Panc1 (cell line): Measurements from ENCODE around the gene HOXB7. TPM values are rescaled to one million over a fixed set of nuclear protein-coding genes. Genes with fewer than 3 reads are reported as not detected.

Experiments
- ATAC-seq: fragments of 200-7000 bp; cut with Tn5 transposase; 2 replicates; pipeline ENCODE4 v1.9.1; 2020; ENCODE audit warnings: mild to moderate bottlenecking, moderate library complexity
- BruUV-seq: library from RNA; stranded (reverse); fragments of 400-500 nt; replicated peaks from 2 replicates; lab custom pipeline; 2021; lab: Mats Ljungman, UMichigan
- CTCF ChIA-PET: fragments of 300-600 bp; sonication (Branson Sonifier 250); formaldehyde crosslinking; loops from one replicate; lab custom pipeline; 2022; ENCODE audit warnings: antibody characterized with exemption; lab: Charles Lee
- POLR2A ChIA-PET: fragments of 300-600 bp; sonication (Branson Sonifier 250); formaldehyde crosslinking; loops from one replicate; lab custom pipeline; 2022; ENCODE audit warnings: antibody characterized with exemption; lab: Charles Lee
- DNase-seq: peaks from one replicate; pipeline ENCODE4 v3.0.0-alpha.2; 2010; ENCODE audit warnings: low read depth, low spot score
- H3K27ac ChIP-seq: 2 replicates; pipeline ENCODE4 v1.5.1; 2011; ENCODE audit warnings: mild to moderate bottlenecking, low read length, inconsistent platforms
- H3K27me3 ChIP-seq: fragments of 200-500 bp; sonication (Bioruptor generic); 2 replicates; pipeline ENCODE4 v1.6.0; 2014; ENCODE audit warnings: low read length, inconsistent platforms; ENCODE audit not compliant: control insufficient read depth, insufficient read depth
- H3K36me3 ChIP-seq: fragments of 200-500 bp; sonication (Bioruptor generic); 2 replicates; pipeline ENCODE4 v1.5.1; 2014; ENCODE audit warnings: inconsistent platforms, mild to moderate bottlenecking, low read length, moderate library complexity; ENCODE audit not compliant: control insufficient read depth, insufficient read depth
- H3K4me1 ChIP-seq: 2 replicates; pipeline ENCODE4 v1.5.1; 2011; ENCODE audit warnings: inconsistent platforms, mild to moderate bottlenecking, low read length, moderate library complexity; ENCODE audit not compliant: control insufficient read depth, insufficient read depth
- H3K4me3 ChIP-seq, 2 experiments: 2 replicates each; pipeline ENCODE4 v1.5.1; 2011 to 2012; ENCODE audit warnings: low read depth in 2 of 2, low read length in 2 of 2, mild to moderate bottlenecking in 2 of 2, inconsistent platforms in 1 of 2, moderate library complexity in 1 of 2
- H3K9me3 ChIP-seq: fragments of 200-500 bp; sonication (Bioruptor generic); 2 replicates; pipeline ENCODE4 v1.5.1; 2014; ENCODE audit warnings: low read depth, mild to moderate bottlenecking, inconsistent platforms, low read length, moderate library complexity; ENCODE audit not compliant: control insufficient read depth, insufficient read depth
- POLR2AphosphoS5 ChIP-seq: IDR thresholded peaks from 2 replicates; pipeline ENCODE4 v1.6.1; 2012; ENCODE audit warnings: mild to moderate bottlenecking, low read depth, low read length, moderate library complexity
- SIN3A ChIP-seq: IDR thresholded peaks from 2 replicates; pipeline ENCODE4 v1.6.1; 2012; ENCODE audit warnings: low read depth, mild to moderate bottlenecking, low read length, moderate library complexity, borderline replicate concordance; ENCODE audit not compliant: insufficient read depth
- TCF7L2 ChIP-seq: IDR thresholded peaks from 2 replicates; pipeline ENCODE4 v1.6.1; 2011; ENCODE audit warnings: mild to moderate bottlenecking, low read depth, low read length, inconsistent platforms
- in situ Hi-C: cut with HindIII; loops from 2 replicates; pipeline ENCODE4 v1.10.0; 2016; ENCODE audit warnings: low sequenced_read_pairs, low pct_unique_long_range_greater_than_20kb
- intact Hi-C: fragments of 100-400 bp; cut with micrococcal nuclease; formaldehyde crosslinking; loops from one replicate; pipeline ENCODE4 v1.10.0; 2022; ENCODE audit not compliant: unreplicated experiment
- total RNA-seq: library from RNA; stranded (reverse); gene quantifications from one replicate; pipeline ENCODE4 v1.2.1, GENCODE V29; 2021; ENCODE audit not compliant: unreplicated experiment
- TF ChIP-seq, protein P1 (sequence below): fragments of 450-650 bp; IDR thresholded peaks from 2 replicates; pipeline ENCODE4 v1.5.1; 2017; ENCODE audit warnings: mild to moderate bottlenecking
- TF ChIP-seq, protein P2 (sequence below), 2 experiments: IDR thresholded peaks; 2 replicates each; pipeline ENCODE4 v1.6.1; 2011 to 2012; ENCODE audit warnings: low read depth in 2 of 2, control low read depth in 1 of 2, low read length in 1 of 2, mild to moderate bottlenecking in 1 of 2, moderate library complexity in 1 of 2; ENCODE audit not compliant: insufficient read depth in 1 of 2

The HOXB7 gene
- total RNA-seq, 1 experiment from 2014 or later, result 44.0 TPM

DNA sequence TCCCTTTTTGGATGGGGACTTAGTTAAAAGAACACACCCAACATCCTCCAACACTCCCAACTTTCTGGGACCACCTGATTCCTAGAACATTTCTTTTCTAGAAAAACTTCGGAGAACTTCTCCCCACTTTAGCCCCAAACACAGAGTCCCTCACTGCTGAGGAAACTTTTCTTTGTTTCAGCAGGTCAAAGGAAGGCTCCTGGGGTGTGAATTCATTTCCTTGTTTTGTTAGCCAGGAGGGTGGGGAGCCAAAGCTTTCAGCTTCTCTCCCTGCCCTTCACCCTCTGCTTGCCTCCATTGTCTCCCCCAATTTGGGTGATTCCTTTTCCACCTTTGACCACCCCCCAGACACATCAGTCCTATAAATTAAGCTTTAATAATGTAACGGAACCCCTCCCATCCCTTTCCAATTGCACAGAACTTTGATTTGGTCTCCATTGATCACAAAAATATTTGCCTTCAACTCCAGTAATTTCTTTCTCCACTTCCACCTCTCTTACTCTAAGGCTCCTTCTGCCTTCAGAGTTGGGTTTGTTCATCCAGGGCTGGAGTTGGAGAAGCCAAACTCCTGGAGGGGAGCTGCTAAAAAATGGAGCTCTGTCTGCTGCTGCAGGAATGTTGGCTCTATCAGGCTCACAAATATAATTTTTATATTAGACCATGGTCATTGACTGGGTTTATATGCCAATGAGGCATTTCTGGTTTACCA, 43.0 kb downstream of the HOXB7 start:
- BruUV-seq, result TSS peak; percentile 6
- DNase-seq (no peak), ATAC-seq (no peak)
- H3K27me3 ChIP-seq, result no peaks in the 10 kb centered on the region
- intact Hi-C loops, result no loop called here
- no peaks in the 10 kb centered on the region for H3K9me3 ChIP-seq
- peaks cover 7% of the 10 kb centered on the region; the same call in 1 of the 2 replicates for H3K36me3 ChIP-seq
- TF ChIP-seq SIN3A, result no peak
- TF ChIP-seq, protein P1, sequence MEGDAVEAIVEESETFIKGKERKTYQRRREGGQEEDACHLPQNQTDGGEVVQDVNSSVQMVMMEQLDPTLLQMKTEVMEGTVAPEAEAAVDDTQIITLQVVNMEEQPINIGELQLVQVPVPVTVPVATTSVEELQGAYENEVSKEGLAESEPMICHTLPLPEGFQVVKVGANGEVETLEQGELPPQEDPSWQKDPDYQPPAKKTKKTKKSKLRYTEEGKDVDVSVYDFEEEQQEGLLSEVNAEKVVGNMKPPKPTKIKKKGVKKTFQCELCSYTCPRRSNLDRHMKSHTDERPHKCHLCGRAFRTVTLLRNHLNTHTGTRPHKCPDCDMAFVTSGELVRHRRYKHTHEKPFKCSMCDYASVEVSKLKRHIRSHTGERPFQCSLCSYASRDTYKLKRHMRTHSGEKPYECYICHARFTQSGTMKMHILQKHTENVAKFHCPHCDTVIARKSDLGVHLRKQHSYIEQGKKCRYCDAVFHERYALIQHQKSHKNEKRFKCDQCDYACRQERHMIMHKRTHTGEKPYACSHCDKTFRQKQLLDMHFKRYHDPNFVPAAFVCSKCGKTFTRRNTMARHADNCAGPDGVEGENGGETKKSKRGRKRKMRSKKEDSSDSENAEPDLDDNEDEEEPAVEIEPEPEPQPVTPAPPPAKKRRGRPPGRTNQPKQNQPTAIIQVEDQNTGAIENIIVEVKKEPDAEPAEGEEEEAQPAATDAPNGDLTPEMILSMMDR, result no peak
- no peak; the same call in 1 of the 2 replicates for TF ChIP-seq POLR2AphosphoS5
- TF ChIP-seq TCF7L2, result no peak
- TF ChIP-seq, protein P2, sequence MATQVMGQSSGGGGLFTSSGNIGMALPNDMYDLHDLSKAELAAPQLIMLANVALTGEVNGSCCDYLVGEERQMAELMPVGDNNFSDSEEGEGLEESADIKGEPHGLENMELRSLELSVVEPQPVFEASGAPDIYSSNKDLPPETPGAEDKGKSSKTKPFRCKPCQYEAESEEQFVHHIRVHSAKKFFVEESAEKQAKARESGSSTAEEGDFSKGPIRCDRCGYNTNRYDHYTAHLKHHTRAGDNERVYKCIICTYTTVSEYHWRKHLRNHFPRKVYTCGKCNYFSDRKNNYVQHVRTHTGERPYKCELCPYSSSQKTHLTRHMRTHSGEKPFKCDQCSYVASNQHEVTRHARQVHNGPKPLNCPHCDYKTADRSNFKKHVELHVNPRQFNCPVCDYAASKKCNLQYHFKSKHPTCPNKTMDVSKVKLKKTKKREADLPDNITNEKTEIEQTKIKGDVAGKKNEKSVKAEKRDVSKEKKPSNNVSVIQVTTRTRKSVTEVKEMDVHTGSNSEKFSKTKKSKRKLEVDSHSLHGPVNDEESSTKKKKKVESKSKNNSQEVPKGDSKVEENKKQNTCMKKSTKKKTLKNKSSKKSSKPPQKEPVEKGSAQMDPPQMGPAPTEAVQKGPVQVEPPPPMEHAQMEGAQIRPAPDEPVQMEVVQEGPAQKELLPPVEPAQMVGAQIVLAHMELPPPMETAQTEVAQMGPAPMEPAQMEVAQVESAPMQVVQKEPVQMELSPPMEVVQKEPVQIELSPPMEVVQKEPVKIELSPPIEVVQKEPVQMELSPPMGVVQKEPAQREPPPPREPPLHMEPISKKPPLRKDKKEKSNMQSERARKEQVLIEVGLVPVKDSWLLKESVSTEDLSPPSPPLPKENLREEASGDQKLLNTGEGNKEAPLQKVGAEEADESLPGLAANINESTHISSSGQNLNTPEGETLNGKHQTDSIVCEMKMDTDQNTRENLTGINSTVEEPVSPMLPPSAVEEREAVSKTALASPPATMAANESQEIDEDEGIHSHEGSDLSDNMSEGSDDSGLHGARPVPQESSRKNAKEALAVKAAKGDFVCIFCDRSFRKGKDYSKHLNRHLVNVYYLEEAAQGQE (IDR thresholded peaks at IDR 0.05; ENCODE audit: insufficient read depth in 1 of 2, low read depth in 2 of 2, low read length in 1 of 2), result no peak
- ChIA-PET CTCF (interaction anchor here (0.6 kb wide), 1 partner anchor 349 kb away, joined by 3 read pairs; no protein-coding TSS in a partner anchor), POLR2A (interaction anchor here (0.6 to 1.1 kb wide), 3 partner anchors 15 to 27 kb away, joined by 3 to 8 read pairs (median 4); no protein-coding TSS in a partner anchor)
- peaks cover 95% of the 10 kb centered on the region for H3K4me1 ChIP-seq
- in situ Hi-C loops, result no loop called here
- peak overlapping the region; percentile 97 for H3K27ac ChIP-seq
- peak overlapping the region; percentile 16 to 99; a peak in 3 of 4 replicates for H3K4me3 ChIP-seq

DNA sequence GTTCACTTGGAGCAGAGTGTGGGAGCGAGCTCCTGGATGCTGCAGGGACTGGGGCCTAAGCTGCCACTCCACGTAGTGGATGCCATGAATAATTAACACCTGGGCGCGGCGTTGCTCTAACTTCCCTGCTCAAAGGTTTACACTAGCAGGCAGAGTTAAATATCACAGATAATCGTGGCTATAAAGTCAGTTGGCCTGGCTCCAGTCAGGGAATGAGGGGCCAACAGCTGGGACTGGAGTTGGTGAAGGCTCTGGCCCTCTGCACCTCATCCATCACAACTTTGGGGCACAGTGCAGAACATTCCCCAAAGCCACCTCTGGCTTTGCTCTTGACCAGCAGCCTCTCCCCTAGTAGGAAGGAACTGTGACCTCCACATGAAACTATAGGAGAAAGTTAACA, 43.6 kb downstream of the HOXB7 start:
- no peaks in the 10 kb centered on the region for H3K27me3 ChIP-seq
- ChIA-PET CTCF (no interaction called here), POLR2A (interaction anchor here (0.6 to 0.7 kb wide), 2 partner anchors 11 to 14 kb away, joined by 3 to 7 read pairs; no protein-coding TSS in a partner anchor)
- H3K4me3 ChIP-seq, result peak overlapping the region in 1 of 2 experiments; percentile 99; a peak in 2 of 4 replicates
- ATAC-seq, result no peak
- H3K36me3 ChIP-seq, result peaks cover 7% of the 10 kb centered on the region; the same call in 1 of the 2 replicates
- no peak for DNase-seq
- peaks cover 95% of the 10 kb centered on the region for H3K4me1 ChIP-seq
- peak overlapping the region; percentile 97 for H3K27ac ChIP-seq
- intact Hi-C loops, result no loop called here
- H3K9me3 ChIP-seq, result no peaks in the 10 kb centered on the region
- in situ Hi-C loops, result no loop called here
- BruUV-seq, result no TSS peak
- no peak for TF ChIP-seq POLR2AphosphoS5
- TF ChIP-seq, protein P2 (IDR thresholded peaks at IDR 0.05; ENCODE audit: insufficient read depth in 1 of 2, low read depth in 2 of 2, low read length in 1 of 2), result no peak
- TF ChIP-seq, protein P1, result no peak
- TF ChIP-seq TCF7L2, result no peak
